Spleen (tissue), 13 donors: ENCODE measurements around the gene FZD4. TPM values are rescaled to one million over a fixed set of nuclear protein-coding genes. Genes with fewer than 3 reads are reported as not detected.
A peak's percentile ranks its signal among the peaks of the same experiment; 100 is the strongest.
"Not testable (repeated sequence)": the region's sequence is repeated elsewhere in the genome, so short reads cannot be mapped to it uniquely, and the experiment has no call there.

Experiments used
- DNase-seq: peaks from one replicate; pipeline ENCODE4 v3.0.0-alpha.2; 2020
- H3K27ac ChIP-seq, 8 donors: fragments of 200-600 bp; sonication (generic) in 7 of 8; 1 replicate in 4 of 8; 2 replicates in 4 of 8; pipeline versions ENCODE4 v1.5.0 to v1.8.0; 2016 to 2021; ENCODE audit warnings: inconsistent platforms in 4 of 8, mild to moderate bottlenecking in 4 of 8, moderate library complexity in 1 of 8
- H3K27me3 ChIP-seq, 7 donors: fragments of 200-600 bp; sonication (generic) in 6 of 7; replicated peaks in 1 of 7; 1 replicate in 4 of 7; 2 replicates in 3 of 7; pipeline versions ENCODE4 v1.5.0 to v1.8.0; 2016 to 2021; ENCODE audit warnings: inconsistent platforms in 3 of 7, mild to moderate bottlenecking in 1 of 7
- H3K36me3 ChIP-seq, 6 donors: fragments of 200-600 bp; sonication (generic) in 5 of 6; 1 replicate in 4 of 6; 2 replicates in 2 of 6; pipeline versions ENCODE4 v1.5.0 to v1.8.0; 2016 to 2021; ENCODE audit warnings: inconsistent platforms in 2 of 6
- H3K4me1 ChIP-seq, 6 donors: fragments of 200-600 bp; sonication (generic) in 5 of 6; 1 replicate in 3 of 6; 2 replicates in 3 of 6; pipeline versions ENCODE4 v1.5.0 to v1.8.0; 2016 to 2021; ENCODE audit warnings: inconsistent platforms in 3 of 6
- H3K4me3 ChIP-seq, 8 donors: fragments of 200-600 bp; sonication (generic) in 7 of 8; 1 replicate in 4 of 8; 2 replicates in 4 of 8; pipeline versions ENCODE4 v1.5.0 to v1.8.0; 2016 to 2021; ENCODE audit warnings: inconsistent platforms in 4 of 8, mild to moderate bottlenecking in 4 of 8, moderate library complexity in 2 of 8
- H3K9me3 ChIP-seq, 8 donors: fragments of 200-600 bp; sonication (generic) in 7 of 8; 1 replicate in 4 of 8; 2 replicates in 4 of 8; pipeline versions ENCODE4 v1.5.0 to v1.8.0; 2016 to 2021; ENCODE audit warnings: inconsistent platforms in 4 of 8
- CTCF ChIP-seq, 11 experiments: fragments of 200-600 bp in 7 of 11; fragments of 450-650 bp in 4 of 11; sonication (generic) in 4 of 11; IDR thresholded peaks in 8 of 11; conservative IDR thresholded peaks in 3 of 11; 1 replicate in 7 of 11; 2 replicates in 4 of 11; pipeline versions ENCODE4 v1.4.0 to v1.8.0; 2016 to 2021; ENCODE audit warnings: antibody characterized with exemption in 11 of 11, inconsistent platforms in 4 of 11, mild to moderate bottlenecking in 1 of 11
- POLR2A ChIP-seq, 3 donors: fragments of 450-650 bp; IDR thresholded peaks; one replicate each; pipeline ENCODE4 v1.5.1; 2017; ENCODE audit warnings: antibody characterized with exemption in 3 of 3, mild to moderate bottlenecking in 1 of 3
- POLR2AphosphoS5 ChIP-seq, 3 donors: sonication (generic); formaldehyde crosslinking; IDR thresholded peaks; one replicate each; pipeline ENCODE4 v1.5.1; 2017; ENCODE audit warnings: antibody characterized with exemption in 3 of 3
- WGBS, 5 donors: extraction: QIAGEN DNeasy Blood & Tissue Kit in 3 of 5; methylation state at CpG; one replicate each; pipeline versions ENCODE4 v1.1.5 to v1.1.7; 2013 to 2018; 5-methylcytosine and 5-hydroxymethylcytosine counted together
- intact Hi-C: fragments of 100-400 bp; cut with DNase I; formaldehyde crosslinking; loops from one replicate; pipeline ENCODE4 v1.15.0; 2023; ENCODE audit warnings: low total_unique reads
- long read RNA-seq, 2 donors: transcript quantifications; one replicate each; lab custom pipeline, GENCODE V29; 2026
- polyA plus RNA-seq, 3 donors: library from polyadenylated mRNA; stranded (reverse); fragments of 200-250 nt; gene quantifications; one replicate each; pipeline ENCODE4 v1.2.1, GENCODE V29; 2013
- total RNA-seq, 7 donors: library from RNA; depleted of rRNA in 3 of 7; stranded (reverse); fragments of >200 nt in 3 of 7; fragmentation: NEBNext Ultra II Directional in 4 of 7; extraction: Animal tissue kit (Norgen Biotek cat#: 25700) in 4 of 7; gene quantifications; one replicate each; pipeline versions ENCODE4 v1.1.0 to v1.2.1, GENCODE V29; 2016 to 2021
- donor health status: healthy with polysubstance abuse.
- donor health status: DM: no; HTN: no; CAD: no; lungs with moderate emphysema.
- donor health status: DM: no; HTN: no; CAD: no.
- donor health status: Bipolar disorder and iron deficiency.
- donor health status: healthy.
- donor health status: DM: no; HTN: no; CAD: no.
- donor health status: DM: yes; HTN: yes; CAD: no.

FZD4 gene
- total RNA-seq (10 to 100 TPM; 13.2 to 46.7 (median 36.1) TPM), polyA plus RNA-seq (1 to 10 TPM; 3.0 to 9.4 (median 5.0) TPM)
- long read RNA-seq, donor 1, full-length matches to known transcripts: 8 of 8 reads
- long read RNA-seq, donor 1, partial matches to known transcripts: 0 of 8 reads
- long read RNA-seq, donor 1, other reads (novel, unspliced or antisense): 0 of 8 reads
- long read RNA-seq, donor 2, full-length matches to known transcripts: 7 of 7 reads
- long read RNA-seq, donor 2, partial matches to known transcripts: 0 of 7 reads
- long read RNA-seq, donor 2, other reads (novel, unspliced or antisense): 0 of 7 reads

GRCh38 chr11:86955361-86956120 lies at the start of gene FZD4:
Gene FZD4, minus strand, starts transcription at chr11:86955395. Its CDS starts 310 bp downstream, at chr11:86955085.
- WGBS, 5 donors: 0 to 2% (median 0%) methylated on average over 28 to 60 of the region's 64 CpGs
- Histone ChIP-seq H3K27me3 (peaks cover 0 to 36% (median 15%) of the 10 kb centered on the region in 7 donors), H3K36me3 (peaks cover 0 to 10% (median 0%) of the 10 kb centered on the region in 6 donors), H3K27ac (peak within 1 kb of the TSS; percentile 75 to 91 (median 86)), H3K4me1 (peaks cover 3 to 51% (median 23%) of the 10 kb centered on the region in 6 donors), H3K4me3 (peak within 1 kb of the TSS; percentile 68 to 92 (median 71)), H3K9me3 (no peaks in the 10 kb centered on the region)
- peak in 1 of 3 donors; percentile 83 for TF ChIP-seq POLR2A (IDR thresholded peaks at IDR 0.05)
- peak; percentile 77 to 93 (median 81) for TF ChIP-seq POLR2AphosphoS5 (IDR thresholded peaks at IDR 0.05)
- TF ChIP-seq CTCF (IDR thresholded peaks at IDR 0.05 in 8 of 11, conservative IDR thresholded peaks at IDR 0.05 in 3 of 11): peak in 7 of 11 experiments; percentile 14 to 43 (median 34)
- peak; percentile 91 for DNase-seq
- intact Hi-C loops: no loop called here

GRCh38 chr11:87004281-87004680 lies 49.1 kb upstream of the FZD4 start:
- DNase-seq, H3K4me1 ChIP-seq, H3K27me3 ChIP-seq, H3K27ac ChIP-seq, intact Hi-C loops, H3K36me3 ChIP-seq, H3K4me3 ChIP-seq, H3K9me3 ChIP-seq: not testable (repeated sequence)
- 89 to 95% (median 91%) methylated on average over 4 of the region's 4 CpGs for WGBS, 5 donors

- 72 to 97% (median 83%) methylated on average over 1 of the region's 1 CpG for WGBS, 5 donors
- no peak for DNase-seq
- Histone ChIP-seq H3K4me1 (no peaks in the 10 kb centered on the region), H3K9me3 (no peaks in the 10 kb centered on the region), H3K4me3 (no peak overlapping the region), H3K36me3 (no peaks in the 10 kb centered on the region), H3K27ac (no peak overlapping the region), H3K27me3 (no peaks in the 10 kb centered on the region)
- intact Hi-C loops: no loop called here
- TF ChIP-seq POLR2AphosphoS5 (IDR thresholded peaks at IDR 0.05) (no peak), CTCF (IDR thresholded peaks at IDR 0.05 in 8 of 11, conservative IDR thresholded peaks at IDR 0.05 in 3 of 11) (no peak), POLR2A (IDR thresholded peaks at IDR 0.05) (no peak)
Measured at GRCh38 chr11:87002918-87003317, 47.7 kb upstream of the FZD4 start.

GRCh38 chr11:86999859-87000753 lies 44.9 kb upstream of the FZD4 start:
- WGBS, 5 donors: 62 to 77% (median 69%) methylated on average over 5 of the region's 5 CpGs
- H3K4me1 ChIP-seq: no peaks in the 10 kb centered on the region
- H3K27ac ChIP-seq: no peak overlapping the region

More at GRCh38 chr11:86999859-87000753, 44.9 kb upstream of the FZD4 start:
- no peak for TF ChIP-seq POLR2AphosphoS5 (IDR thresholded peaks at IDR 0.05)
- TF ChIP-seq POLR2A (IDR thresholded peaks at IDR 0.05): no peak
- no peak for TF ChIP-seq CTCF (IDR thresholded peaks at IDR 0.05 in 8 of 11, conservative IDR thresholded peaks at IDR 0.05 in 3 of 11)
- Histone ChIP-seq H3K9me3 (no peaks in the 10 kb centered on the region), H3K4me3 (no peak overlapping the region), H3K36me3 (no peaks in the 10 kb centered on the region), H3K27me3 (no peaks in the 10 kb centered on the region)
- DNase-seq: no peak
- intact Hi-C loops: no loop called here
